Mononuclear cell (primary cell): ENCODE results near the gene TRAP1. TPM values are rescaled to one million over a fixed set of nuclear protein-coding genes. Genes with fewer than 3 reads are reported as not detected.
"Not testable (repeated sequence)": the region's sequence is repeated elsewhere in the genome, so short reads cannot be mapped to it uniquely, and the experiment has no call there.

Source experiments
- H3K27me3 ChIP-seq: 2 replicates; pipeline ENCODE4 v1.6.0; 2011; ENCODE audit warnings: low read length, control low read depth; ENCODE audit not compliant: insufficient read depth
- H3K4me1 ChIP-seq: 2 replicates; pipeline ENCODE4 v1.5.1; 2011; ENCODE audit warnings: mild to moderate bottlenecking, low read length, control low read depth; ENCODE audit not compliant: insufficient read depth
- H3K4me3 ChIP-seq: 2 replicates; pipeline ENCODE4 v1.5.1; 2011; ENCODE audit warnings: mild to moderate bottlenecking, low read length, moderate library complexity
- H3K9me3 ChIP-seq: 2 replicates; pipeline ENCODE4 v1.5.1; 2011; ENCODE audit warnings: low read depth, mild to moderate bottlenecking, control low read depth, low read length
- total RNA-seq: library from RNA; depleted of rRNA; stranded (reverse); fragments of >200 nt; gene quantifications from one replicate; pipeline ENCODE4 v1.2.3, GENCODE V29; 2012

The TRAP1 gene
- total RNA-seq, 1 donor = 18.1 TPM

DNA sequence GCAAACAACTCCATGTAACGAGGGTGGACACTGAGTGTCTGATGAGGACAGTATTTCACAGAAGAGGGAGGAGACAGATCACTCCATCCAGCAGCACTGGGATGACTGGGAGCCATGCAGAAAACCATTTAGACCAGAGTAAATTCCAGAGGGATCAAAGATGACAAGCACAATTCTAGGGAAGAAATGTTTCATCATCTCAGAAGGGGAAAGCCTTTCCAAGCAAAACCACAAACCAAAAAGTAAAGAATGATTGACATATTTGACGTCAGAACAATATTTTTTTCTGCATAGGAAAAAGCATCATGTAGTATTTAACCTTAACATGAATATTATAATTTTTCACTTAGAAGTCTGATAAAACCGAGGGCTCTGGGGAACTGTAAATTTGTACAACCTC, 58.1 kb downstream of the TRAP1 start:
- Histone ChIP-seq H3K9me3 (no peaks in the 10 kb centered on the region), H3K4me1 (no peaks in the 10 kb centered on the region), H3K4me3 (no peak overlapping the region), H3K27me3 (no peaks in the 10 kb centered on the region)

DNA sequence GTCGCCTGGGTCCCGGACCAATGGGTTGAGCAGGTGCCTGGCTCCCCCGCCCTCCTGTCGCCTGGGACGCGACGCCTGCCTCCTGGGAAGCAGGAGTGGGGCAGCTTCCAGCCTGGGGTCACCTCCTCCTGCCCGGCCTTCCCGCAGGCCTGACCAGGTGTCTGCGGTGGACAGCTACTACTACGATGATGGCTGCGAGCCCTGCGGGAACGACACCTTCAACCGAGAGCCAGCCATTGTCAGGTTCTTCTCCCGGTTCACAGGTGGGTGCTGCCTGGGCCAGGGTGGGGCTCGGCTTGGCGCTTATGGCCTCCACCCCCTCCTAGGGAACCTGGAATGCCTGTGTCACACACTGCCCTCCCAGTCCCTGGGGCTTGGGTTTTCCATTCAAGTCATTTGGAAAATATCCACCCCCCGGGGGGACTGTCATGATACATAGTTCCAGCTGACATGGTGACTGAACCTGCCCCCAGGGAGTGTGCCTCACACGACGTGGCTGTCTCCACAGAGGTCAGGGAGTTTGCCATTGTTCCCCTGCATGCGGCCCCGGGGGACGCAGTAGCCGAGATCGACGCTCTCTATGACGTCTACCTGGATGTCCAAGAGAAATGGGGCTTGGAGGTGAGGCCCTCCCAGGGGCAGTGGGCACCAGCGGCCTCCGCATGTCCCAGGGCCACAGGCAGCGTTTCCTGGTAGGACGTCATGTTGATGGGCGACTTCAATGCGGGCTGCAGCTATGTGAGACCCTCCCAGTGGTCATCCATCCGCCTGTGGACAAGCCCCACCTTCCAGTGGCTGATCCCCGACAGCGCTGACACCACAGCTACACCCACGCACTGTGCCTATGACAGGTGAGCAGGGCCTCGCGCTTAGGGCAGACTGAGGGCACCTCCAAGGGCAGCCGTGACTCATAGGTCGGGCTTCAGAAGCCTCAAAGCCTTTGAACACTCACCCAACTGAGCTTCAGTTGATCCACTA, 60.5 kb downstream of the TRAP1 start:
- no peak overlapping the region for H3K4me3 ChIP-seq
- H3K27me3 ChIP-seq = no peaks in the 10 kb centered on the region
- H3K9me3 ChIP-seq = no peaks in the 10 kb centered on the region

DNA sequence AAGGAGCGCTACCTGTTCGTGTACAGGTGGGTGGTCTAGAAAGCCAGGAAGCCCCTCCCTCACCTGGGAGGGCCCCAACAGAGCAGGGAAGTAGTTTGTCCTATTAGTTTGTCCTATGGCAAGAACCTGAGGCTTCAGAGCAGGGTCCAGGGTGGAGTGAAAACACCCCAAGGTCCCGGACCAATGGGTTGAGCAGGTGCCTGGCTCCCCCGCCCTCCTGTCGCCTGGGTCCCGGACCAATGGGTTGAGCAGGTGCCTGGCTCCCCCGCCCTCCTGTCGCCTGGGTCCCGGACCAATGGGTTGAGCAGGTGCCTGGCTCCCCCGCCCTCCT, 61.2 kb downstream of the TRAP1 start:
- not testable (repeated sequence) for H3K27me3 ChIP-seq, H3K9me3 ChIP-seq, H3K4me1 ChIP-seq, H3K4me3 ChIP-seq

More for the DNA sequence above, 60.5 kb downstream of the TRAP1 start:
- no peaks in the 10 kb centered on the region for H3K4me1 ChIP-seq

DNA sequence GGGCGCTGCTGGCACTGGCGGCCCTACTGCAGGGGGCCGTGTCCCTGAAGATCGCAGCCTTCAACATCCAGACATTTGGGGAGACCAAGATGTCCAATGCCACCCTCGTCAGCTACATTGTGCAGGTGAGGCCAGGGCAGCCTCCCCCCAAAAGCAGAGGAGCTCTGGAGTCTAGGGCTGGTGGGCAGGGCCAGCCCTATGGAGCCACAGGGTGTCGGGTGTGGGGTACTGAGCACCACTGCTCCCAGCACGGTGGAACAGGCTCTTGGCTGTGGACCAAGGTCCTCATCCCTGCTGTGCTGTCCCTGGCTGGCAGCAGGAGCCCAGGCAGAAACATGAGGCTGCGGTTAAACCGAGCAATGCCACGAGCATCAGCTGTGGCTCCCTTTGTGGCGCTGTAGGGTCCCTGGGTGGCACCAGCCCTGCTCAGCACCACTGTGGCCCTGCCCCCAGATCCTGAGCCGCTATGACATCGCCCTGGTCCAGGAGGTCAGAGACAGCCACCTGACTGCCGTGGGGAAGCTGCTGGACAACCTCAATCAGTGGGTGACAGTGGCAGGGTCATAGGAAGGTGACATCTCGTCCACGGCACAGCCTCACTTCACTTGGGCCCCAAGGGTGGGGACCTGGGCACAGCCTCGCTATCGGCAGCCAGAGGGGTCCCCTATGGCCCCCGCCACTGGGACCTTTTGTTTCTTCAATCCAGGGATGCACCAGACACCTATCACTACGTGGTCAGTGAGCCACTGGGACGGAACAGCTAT, 61.7 kb downstream of the TRAP1 start:
- H3K27me3 ChIP-seq = no peaks in the 10 kb centered on the region
- no peaks in the 10 kb centered on the region for H3K9me3 ChIP-seq
- H3K4me1 ChIP-seq = no peaks in the 10 kb centered on the region
- H3K4me3 ChIP-seq = no peak overlapping the region

DNA sequence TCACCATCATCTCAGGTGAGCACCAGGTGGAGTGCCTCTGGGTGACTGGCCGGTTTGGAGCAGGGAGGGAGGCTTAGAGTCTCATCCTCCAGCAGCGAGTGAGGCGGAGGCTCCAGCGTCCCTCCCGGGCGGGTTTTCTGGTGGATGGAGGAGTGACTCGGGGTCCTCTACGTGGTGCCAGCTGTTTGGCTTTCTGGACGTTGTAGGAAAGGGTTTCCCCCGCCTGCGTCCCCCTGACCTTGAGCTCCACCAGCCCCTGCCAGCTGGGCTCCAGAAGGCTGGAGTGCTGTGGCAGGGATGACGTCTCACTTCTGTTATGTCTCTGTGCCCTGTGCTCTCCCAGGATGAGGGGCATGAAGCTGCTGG, 62.3 kb downstream of the TRAP1 start:
- Histone ChIP-seq H3K27me3 (no peaks in the 10 kb centered on the region), H3K4me1 (no peaks in the 10 kb centered on the region), H3K9me3 (no peaks in the 10 kb centered on the region), H3K4me3 (no peak overlapping the region)

DNA sequence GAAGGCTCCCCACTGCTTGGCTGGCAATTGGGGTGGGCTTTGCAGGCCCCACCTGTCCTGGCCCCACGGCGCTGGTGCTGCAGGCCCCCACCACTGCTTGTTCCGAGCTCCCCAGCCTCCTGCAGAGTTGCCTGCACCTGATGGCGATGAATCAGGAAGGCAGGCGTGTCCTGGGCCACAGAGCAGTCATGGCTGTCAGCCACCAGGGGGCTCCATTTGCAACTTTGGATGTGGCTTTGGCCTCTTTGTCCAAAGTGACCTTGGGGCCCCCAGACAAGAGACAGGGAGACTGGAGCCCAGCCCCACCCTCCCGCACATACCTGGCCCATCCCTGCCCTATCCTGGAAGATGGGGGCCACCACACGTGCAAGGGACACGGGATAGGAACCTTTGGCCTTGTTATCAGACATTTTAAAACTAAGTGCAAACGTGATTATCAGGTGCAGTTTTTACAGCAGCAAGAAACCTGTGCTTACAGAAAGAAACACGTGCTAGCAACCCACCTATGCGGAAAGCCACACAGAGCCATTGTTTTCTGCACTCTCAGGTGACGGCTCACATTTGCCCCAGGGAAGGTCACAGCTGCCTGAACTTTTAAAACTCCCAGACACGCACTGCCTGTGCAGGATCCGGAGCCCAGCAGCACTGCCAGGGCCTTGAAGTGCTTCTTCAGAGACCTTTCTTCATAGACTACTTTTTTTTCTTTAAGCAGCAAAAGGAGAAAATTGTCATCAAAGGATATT, 62.9 kb downstream of the TRAP1 start, which contains the start of gene DNASE1:
Gene DNASE1, plus strand, starts transcription at position 443 of the 743 bp plus-strand sequence. CDS start 683 bp downstream, outside the sequence.
- Histone ChIP-seq H3K4me3 (no peak within 1 kb of the TSS), H3K27me3 (no peaks in the 10 kb centered on the region), H3K4me1 (no peaks in the 10 kb centered on the region), H3K9me3 (no peaks in the 10 kb centered on the region)

DNA sequence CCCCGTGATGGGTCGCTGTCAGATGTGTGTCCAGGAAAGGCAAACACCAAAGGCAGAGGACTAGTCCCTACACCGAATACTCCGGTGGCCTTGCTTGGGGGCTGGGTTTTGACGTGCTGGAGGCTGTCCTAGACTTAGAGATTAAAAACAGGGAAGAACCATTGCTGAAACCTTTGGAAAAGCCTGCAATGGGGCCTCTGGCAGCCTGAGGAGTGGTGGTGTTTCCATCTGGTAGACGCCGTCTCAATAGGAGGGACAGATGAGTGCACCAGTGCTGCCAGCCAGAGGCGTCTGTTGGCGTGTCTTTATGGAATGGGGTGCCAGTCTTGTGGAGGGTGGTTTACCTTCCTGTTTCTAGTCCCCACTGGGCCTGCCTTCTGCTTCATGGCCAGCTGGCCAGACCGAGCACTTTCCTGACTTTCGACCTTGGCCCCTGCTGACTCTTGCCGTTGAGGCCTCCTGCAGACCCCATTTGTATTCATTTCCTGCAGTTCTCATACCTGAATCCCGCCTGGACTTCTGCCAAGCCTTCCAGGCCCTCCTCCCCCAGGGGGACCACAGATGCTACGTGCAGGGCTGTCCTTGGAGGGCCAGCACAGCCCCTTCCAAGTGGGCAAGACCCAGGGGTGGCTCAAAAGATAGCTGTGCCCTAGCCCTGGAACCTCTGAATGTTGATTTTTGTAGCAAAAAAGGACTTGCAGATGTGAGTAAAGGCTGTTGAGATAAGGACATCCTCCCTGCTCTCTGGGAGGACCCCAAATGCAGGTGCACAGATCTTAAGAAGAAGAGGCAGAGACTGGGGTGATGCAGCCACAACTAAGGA, 64.7 kb downstream of the TRAP1 start:
- no peaks in the 10 kb centered on the region for H3K27me3 ChIP-seq
- H3K9me3 ChIP-seq = no peaks in the 10 kb centered on the region
- H3K4me1 ChIP-seq = no peaks in the 10 kb centered on the region
- no peak overlapping the region for H3K4me3 ChIP-seq

DNA sequence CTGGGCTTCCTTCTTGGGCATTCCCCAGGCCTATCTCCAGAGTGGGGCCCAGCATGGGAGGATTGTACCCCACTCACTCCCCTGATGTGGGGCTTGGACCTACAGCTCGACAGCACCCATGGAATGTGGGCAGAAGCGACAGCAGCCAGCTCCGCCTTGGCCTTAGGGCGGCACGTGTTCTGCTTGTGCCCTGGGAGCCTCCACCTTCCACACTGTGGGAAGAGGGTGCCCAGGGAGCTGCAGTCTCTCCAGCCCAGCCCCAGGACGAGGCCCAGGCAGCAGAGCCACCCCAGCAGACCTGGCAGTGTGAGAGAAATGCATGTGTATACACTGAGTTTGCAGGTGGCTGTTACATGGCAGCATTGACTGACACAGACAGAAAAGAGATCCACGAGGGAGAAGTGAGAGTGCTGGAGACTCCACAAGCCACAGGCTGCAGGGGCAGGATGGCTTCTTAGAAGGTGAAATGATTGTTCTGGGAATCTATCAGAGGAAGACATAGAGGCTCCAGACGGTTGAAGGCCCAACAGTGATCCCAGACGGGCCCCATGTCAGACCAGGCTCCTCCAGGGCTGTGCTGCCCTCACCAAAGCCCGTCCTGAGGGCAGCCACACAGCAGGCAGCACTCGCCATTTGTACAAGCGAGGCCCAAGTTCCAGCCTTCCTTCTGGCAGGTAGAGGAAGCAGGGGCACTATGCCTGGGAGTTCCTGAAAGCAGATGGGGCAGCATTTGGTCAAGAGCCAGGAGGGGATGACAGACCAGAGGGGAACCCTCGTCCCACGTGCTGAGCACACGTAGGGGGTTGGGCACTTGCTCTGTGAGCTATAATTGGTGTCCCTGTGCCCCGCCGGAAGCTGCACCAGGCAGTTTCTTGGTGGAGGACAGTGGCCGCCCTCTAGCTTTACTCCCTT, 65.6 kb downstream of the TRAP1 start:
- Histone ChIP-seq H3K9me3 (no peaks in the 10 kb centered on the region), H3K27me3 (no peaks in the 10 kb centered on the region), H3K4me3 (no peak overlapping the region), H3K4me1 (no peaks in the 10 kb centered on the region)

DNA sequence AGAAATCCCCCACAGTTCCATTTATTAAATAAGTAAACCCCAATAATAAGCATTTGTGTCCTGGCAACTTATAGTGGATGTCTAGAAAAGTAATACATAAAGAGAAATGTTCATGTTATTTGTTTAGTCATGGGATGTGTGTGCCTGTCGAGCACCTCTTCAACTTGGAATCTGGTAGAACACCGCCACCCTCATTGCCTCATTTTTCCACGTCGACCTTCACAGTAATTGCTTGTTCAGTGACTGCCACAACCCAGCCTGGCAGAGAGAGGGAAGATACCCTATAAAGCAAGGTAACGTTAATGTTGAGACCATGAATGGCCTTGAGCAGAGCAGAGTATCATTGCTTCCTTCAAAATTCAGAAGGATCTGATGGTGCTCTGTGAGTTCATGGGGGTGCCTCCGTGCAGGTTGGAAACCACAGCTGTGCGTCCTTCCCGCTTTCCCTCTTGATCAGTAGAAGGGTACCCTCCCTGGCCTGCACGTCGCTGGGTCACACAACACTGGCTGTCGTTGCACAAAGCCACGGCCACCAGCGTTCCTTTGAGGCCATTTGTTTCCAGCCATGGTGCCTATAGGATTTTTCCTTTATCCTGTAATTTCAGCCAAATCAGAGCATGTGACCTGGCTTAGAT, 66.6 kb downstream of the TRAP1 start:
- Histone ChIP-seq H3K4me1 (no peaks in the 10 kb centered on the region), H3K27me3 (no peaks in the 10 kb centered on the region), H3K9me3 (no peaks in the 10 kb centered on the region), H3K4me3 (no peak overlapping the region)

DNA sequence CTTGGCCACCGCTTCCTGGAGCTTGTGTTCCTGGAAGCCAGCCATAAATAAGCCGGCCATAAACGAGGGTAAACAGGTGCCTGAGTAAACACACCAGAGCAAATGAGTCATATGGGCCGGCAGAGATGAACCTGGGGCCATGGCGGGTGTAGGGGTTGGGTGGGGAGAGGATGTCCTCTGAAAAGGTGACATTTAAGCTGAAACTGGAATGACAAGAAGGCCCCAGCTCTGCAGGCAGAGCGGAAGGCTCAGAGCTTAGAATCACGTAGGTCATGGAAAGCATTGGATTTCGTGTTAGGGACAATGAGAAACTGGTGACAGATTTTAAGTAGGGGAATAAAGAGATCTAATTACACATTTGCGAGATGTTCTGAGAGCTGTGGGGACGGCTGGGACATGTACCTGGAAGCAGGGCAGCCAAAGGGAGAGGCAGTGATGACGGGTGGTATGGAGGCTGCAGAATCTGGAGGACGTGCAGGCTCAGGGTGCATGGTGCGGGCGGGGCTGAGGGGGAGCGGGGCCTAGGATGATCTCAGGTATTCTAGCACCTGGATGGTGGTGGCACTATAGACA, 70.9 kb downstream of the TRAP1 start:
- H3K4me3 ChIP-seq = no peak overlapping the region
- no peaks in the 10 kb centered on the region for H3K27me3 ChIP-seq
- no peaks in the 10 kb centered on the region for H3K9me3 ChIP-seq
- no peaks in the 10 kb centered on the region for H3K4me1 ChIP-seq

DNA sequence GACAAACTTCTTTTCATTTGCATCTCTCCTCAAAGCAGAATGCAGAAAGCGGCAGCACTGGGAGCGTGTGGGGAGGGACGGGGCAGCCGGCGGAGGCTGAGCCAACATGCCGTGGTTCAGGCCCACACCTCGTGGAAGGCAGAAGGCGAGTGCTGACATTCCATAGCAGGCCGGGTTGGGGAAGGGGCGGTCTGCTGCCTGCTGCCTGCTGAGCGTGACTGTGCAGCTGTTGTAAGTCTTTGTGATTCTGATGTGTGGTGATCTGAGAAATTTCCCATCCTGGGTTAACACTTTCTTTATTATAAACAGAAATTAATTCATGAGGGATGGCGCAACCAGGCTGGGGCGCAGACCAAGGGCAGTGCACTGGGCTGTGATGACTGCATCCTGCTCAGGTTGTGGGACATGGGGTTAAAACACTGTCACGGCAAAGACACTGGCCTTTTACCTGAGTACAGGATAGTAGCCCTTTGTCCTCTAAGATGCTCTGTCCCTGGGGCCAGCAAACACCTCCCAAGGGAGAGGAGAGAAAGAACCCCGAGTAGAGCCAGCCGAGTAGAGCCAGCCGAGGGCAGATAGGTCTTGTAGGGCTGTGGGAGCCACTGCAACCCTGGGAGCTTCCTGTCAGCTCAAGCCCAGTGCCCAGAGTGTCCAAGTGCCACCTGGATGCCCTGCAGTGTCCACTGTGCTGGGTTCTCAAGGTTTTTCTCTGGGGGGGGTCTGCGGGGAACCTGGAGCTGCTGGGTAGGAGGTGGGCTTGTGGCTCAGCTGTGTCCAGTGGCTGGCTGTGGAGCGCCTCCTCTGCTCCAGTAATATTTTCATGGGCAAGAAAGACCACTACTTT, 71.6 kb downstream of the TRAP1 start:
- no peak overlapping the region for H3K4me3 ChIP-seq
- no peaks in the 10 kb centered on the region for H3K4me1 ChIP-seq
- H3K27me3 ChIP-seq = no peaks in the 10 kb centered on the region
- H3K9me3 ChIP-seq = no peaks in the 10 kb centered on the region

DNA sequence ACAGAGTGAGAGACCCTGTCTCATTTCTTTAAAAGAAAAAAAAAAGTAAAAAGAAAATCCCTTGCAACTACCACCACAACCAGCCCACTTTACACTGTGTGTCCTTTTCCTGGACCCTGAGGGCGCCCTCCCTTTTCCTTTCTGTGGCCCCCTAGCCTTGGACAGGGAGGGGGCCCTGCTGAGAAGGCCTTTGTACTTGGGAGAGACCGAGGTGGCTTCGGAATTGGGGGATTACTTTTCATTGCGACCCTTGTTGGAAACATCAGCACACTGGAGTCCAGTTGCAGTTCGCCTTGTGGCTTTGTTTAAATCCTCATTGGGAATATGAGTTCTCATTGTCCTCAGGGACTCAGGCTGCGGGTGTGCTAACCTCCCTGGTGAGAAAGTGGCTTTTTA, 72.2 kb downstream of the TRAP1 start:
- no peaks in the 10 kb centered on the region for H3K27me3 ChIP-seq
- no peak overlapping the region for H3K4me3 ChIP-seq
- H3K9me3 ChIP-seq = no peaks in the 10 kb centered on the region
- H3K4me1 ChIP-seq = no peaks in the 10 kb centered on the region
